Measurements from ENCODE around the gene ARHGEF19.

The ARHGEF19 gene

DNA sequence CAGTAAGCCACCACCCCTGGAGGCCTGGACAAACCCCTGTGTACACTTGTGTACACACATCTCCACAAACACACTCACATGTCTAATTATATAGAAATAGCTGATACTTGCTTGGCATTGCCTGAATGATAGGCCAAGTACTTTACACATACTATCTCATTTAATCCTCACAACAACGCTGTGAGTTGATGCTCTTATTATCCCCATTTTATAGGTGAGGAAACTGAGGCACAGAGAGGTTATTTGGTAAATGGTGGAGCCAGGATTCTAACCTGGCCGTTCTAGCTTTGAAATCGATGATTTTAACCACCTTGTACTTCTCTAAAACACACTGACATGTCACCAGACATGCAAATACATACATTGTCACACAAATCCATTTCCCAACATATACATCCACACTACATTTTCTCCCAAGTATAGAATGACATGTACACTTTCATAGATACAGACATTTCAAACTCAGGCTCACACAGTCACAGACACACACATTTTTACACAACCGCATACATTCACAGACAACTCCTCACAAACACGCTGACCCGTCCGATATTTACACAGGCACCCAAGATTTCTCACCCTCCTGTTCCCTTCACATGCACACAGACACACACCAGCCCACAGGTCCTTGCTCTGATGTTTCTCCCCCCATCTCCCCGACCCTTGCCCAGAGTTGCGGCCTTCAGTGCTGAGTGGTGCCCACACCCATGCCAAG lies 3.2 kb downstream of the ARHGEF19 start:
- no peak overlapping the region for H3K4me3 ChIP-seq
- H3K27me3 ChIP-seq (ENCODE audit: low read depth), result no peaks in the 10 kb centered on the region
- H3K4me1 ChIP-seq, result peaks cover 11% of the 10 kb centered on the region
- no peaks in the 10 kb centered on the region for H3K36me3 ChIP-seq (replicated peaks)
- H3K9me3 ChIP-seq, result no peaks in the 10 kb centered on the region
- in situ Hi-C loops (cut with MboI; ENCODE audit: low sequenced_read_pairs), result no loop called here
- no peak for DNase-seq (ENCODE audit: low spot score in 2 of 2)

GRCh38 chr1:16208270-16208987 lies 4.0 kb downstream of the ARHGEF19 start:
- Histone ChIP-seq H3K36me3 (replicated peaks) (no peaks in the 10 kb centered on the region), H3K4me3 (no peak overlapping the region), H3K27me3 (ENCODE audit: low read depth) (no peaks in the 10 kb centered on the region), H3K4me1 (peaks cover 11% of the 10 kb centered on the region), H3K9me3 (no peaks in the 10 kb centered on the region)
- in situ Hi-C loops (cut with MboI; ENCODE audit: low sequenced_read_pairs), result no loop called here
- DNase-seq (ENCODE audit: low spot score in 2 of 2), result no peak

DNA sequence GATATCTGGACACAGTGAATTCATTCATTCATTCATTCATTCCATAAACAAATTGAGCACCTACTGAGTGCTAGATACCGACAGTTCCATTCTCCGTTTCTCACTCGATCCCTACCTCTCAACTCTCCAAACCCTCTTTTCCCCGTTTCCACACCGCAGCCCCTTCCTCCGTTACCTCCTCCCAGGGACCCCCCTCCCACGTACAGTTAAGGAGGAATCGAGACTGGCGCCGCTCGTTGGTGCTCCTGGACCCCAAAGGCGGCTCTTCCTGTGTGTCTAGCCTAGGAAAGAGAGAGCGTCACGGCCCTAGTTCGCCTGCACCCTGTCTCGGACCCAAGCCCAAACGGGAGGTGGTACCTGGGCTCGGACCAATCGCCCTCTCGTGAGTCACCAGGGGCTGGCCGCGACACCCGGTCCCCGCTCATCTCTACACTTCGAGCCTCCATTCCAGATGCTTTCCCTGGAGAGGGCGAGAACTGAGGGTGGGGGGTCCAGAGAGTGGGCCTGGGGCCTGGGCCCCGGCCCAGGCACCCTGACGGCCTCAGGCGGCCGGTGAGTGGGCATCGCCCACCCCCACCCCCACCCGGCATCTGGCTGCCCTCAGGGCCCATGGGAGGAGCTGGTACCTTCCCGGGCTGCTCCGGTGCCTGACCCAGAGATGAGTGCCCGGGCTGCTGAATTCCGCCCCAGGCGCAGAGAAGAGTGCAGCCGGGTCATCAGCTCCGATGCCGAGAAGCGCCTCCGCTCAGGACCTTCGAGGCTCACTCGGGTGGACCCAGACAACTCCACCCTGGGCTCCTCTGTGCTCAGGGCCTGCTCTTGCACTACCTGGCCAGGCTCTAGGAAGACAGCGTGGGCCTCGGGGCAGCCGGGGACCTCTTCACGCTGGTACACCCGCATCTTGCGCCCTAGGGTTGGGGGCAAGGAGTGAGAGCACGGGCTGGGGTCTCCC lies 4.9 kb downstream of the ARHGEF19 start:
- no peak for DNase-seq (ENCODE audit: low spot score in 2 of 2)
- peaks cover 11% of the 10 kb centered on the region for H3K4me1 ChIP-seq
- no peaks in the 10 kb centered on the region for H3K36me3 ChIP-seq (replicated peaks)
- H3K9me3 ChIP-seq, result no peaks in the 10 kb centered on the region
- in situ Hi-C loops (cut with MboI; ENCODE audit: low sequenced_read_pairs), result no loop called here
- H3K4me3 ChIP-seq, result peak overlapping the region; percentile 40
- H3K27me3 ChIP-seq (ENCODE audit: low read depth), result no peaks in the 10 kb centered on the region

GRCh38 chr1:16206547-16207317 lies 5.7 kb downstream of the ARHGEF19 start:
- in situ Hi-C loops (cut with MboI; ENCODE audit: low sequenced_read_pairs), result no loop called here
- Histone ChIP-seq H3K4me1 (peaks cover 11% of the 10 kb centered on the region), H3K27me3 (ENCODE audit: low read depth) (no peaks in the 10 kb centered on the region), H3K4me3 (peak overlapping the region; percentile 40), H3K9me3 (no peaks in the 10 kb centered on the region), H3K36me3 (replicated peaks) (no peaks in the 10 kb centered on the region)
- peak; percentile 98 to 99 for DNase-seq (ENCODE audit: low spot score in 2 of 2)

DNA sequence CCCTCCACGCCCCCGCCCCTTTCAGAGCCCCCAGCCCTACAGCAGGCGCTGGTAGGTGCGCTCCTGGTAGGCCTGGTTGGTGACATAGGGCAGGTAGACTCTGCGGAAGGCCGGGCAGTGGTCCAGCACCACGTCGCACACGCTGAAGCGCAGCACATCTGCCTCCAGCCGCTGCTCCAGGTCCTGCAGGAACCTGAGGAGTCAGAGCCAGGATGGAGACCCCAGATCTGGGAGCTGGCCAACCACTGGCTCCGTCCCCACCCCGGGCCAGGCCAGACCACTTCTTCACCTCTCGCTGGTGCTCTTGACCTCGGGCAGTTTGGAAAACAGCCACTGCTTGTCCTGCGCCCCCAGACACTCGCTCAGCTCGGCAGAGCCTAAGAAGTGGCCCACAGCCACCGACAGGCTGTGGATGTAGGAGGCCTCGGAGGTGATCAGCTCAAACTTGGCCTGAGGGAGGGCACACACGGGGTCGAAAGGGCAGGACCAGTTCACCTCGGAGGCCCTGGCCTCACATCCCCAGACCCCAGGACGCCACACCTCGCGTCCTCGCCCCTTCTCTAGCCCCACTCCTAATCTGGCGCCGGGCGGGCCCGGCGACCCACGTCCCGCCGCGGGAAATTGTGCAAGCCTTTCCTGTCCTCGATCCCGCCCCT lies 6.4 kb downstream of the ARHGEF19 start:
- Histone ChIP-seq H3K27me3 (ENCODE audit: low read depth) (no peaks in the 10 kb centered on the region), H3K4me1 (peaks cover 11% of the 10 kb centered on the region), H3K36me3 (replicated peaks) (no peaks in the 10 kb centered on the region), H3K4me3 (peak overlapping the region; percentile 40), H3K9me3 (no peaks in the 10 kb centered on the region)
- DNase-seq (ENCODE audit: low spot score in 2 of 2), result no peak
- in situ Hi-C loops (cut with MboI; ENCODE audit: low sequenced_read_pairs), result no loop called here

GRCh38 chr1:16205334-16205671 lies 7.1 kb downstream of the ARHGEF19 start:
- in situ Hi-C loops (cut with MboI; ENCODE audit: low sequenced_read_pairs), result no loop called here
- Histone ChIP-seq H3K9me3 (no peaks in the 10 kb centered on the region), H3K27me3 (ENCODE audit: low read depth) (no peaks in the 10 kb centered on the region), H3K4me3 (no peak overlapping the region), H3K36me3 (replicated peaks) (no peaks in the 10 kb centered on the region), H3K4me1 (peaks cover 11% of the 10 kb centered on the region)
- no peak for DNase-seq (ENCODE audit: low spot score in 2 of 2)

DNA sequence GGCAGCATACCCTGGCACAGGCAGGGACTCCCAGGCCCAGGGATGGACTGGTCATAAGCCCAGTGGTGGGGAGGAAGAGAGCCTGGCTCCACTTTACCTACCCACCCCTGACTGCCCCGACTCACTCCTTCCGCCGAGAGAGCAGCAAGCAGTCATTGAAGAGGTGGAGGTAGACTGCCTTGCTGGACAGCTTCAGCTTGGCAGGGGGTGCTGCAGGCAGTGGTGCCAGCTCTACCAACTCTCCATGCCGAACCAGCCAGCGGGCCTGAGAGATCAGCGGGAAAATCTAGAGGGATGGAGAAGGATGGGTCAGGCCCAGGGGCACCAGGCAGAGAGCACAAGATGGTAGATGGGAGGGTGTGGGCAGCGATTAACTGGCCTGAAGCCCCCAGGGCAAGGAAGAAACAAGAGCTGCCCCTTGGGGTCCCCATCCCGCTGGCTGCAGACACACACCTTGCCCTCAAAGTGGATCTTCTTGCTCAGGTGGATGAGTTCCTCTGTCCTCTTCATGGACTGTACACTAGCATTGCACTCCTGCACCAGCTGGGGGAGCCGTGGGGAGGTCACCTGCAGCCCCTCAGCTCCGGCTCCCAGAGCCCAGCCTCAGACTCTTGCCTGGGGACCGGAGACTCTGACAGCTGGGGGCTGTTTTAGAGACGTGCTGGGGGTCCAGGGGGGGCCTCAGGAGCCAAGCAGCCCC lies 7.7 kb downstream of the ARHGEF19 start:
- H3K4me3 ChIP-seq, result no peak overlapping the region
- DNase-seq (ENCODE audit: low spot score in 2 of 2), result peak in 1 of 2 experiments; percentile 70
- H3K9me3 ChIP-seq, result no peaks in the 10 kb centered on the region
- H3K27me3 ChIP-seq (ENCODE audit: low read depth), result no peaks in the 10 kb centered on the region
- in situ Hi-C loops (cut with MboI; ENCODE audit: low sequenced_read_pairs), result no loop called here
- H3K4me1 ChIP-seq, result peaks cover 11% of the 10 kb centered on the region
- no peaks in the 10 kb centered on the region for H3K36me3 ChIP-seq (replicated peaks)

- no peaks in the 10 kb centered on the region for H3K27me3 ChIP-seq (ENCODE audit: low read depth)
- H3K4me3 ChIP-seq, result no peak overlapping the region
- in situ Hi-C loops (cut with MboI; ENCODE audit: low sequenced_read_pairs), result no loop called here
- DNase-seq (ENCODE audit: low spot score in 2 of 2), result no peak
- H3K9me3 ChIP-seq, result no peaks in the 10 kb centered on the region
- no peaks in the 10 kb centered on the region for H3K36me3 ChIP-seq (replicated peaks)
- peaks cover 11% of the 10 kb centered on the region for H3K4me1 ChIP-seq
Observed at GRCh38 chr1:16204216-16204615, 8.2 kb downstream of the ARHGEF19 start.

GRCh38 chr1:16203550-16203949 lies 8.9 kb downstream of the ARHGEF19 start:
- H3K4me1 ChIP-seq, result peaks cover 11% of the 10 kb centered on the region

DNA sequence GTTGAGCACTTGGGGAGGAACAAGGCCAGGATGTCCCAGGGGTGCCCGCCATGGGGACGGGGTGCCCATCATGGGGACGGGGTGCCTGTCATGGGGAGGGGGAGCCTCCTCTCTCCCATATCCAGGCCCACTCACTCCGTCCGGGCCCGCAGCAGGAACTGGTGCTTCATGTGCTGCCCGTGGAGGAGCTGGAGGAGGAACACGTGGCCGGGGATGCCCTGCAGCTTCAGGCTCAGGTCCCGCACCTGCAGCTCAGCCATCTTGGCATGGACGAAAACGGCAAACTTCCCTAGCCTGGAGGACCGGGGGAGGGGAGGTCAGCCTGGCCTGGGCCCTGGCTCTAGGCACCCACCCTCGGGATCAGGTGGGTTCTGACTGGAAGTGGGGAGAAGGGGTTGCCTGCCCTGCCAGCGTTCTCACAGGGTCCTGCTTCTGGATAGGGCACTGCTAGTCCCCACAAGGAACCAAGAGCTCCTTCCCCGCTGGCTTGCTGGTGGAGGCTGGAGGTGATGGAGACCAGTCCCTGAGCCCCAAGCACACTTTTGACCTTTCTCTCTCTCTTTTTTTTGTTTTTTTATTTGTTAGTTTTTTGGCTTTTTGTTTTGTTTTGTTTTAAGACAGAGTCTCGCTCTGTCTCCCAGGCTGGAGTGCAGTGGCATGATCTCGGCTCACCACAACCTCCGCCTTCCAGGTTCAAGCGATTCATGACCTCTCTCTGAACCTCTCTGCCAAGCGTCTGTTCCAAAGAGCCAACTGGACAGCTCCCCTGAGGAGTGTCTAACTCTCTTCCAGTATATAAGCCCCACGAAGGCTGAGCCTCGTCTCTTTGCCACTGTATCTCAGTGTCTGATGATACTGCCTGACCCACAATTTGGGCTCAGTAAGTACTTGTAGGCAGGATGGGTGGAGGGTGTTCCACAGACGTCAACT lies 9.9 kb downstream of the ARHGEF19 start:
- H3K4me3 ChIP-seq, result no peak overlapping the region
- H3K27me3 ChIP-seq (ENCODE audit: low read depth), result no peaks in the 10 kb centered on the region
- in situ Hi-C loops (cut with MboI; ENCODE audit: low sequenced_read_pairs), result no loop called here
- H3K4me1 ChIP-seq, result peaks cover 11% of the 10 kb centered on the region
- no peaks in the 10 kb centered on the region for H3K36me3 ChIP-seq (replicated peaks)
- no peaks in the 10 kb centered on the region for H3K9me3 ChIP-seq
- DNase-seq (ENCODE audit: low spot score in 2 of 2), result no peak

More at GRCh38 chr1:16203550-16203949, 8.9 kb downstream of the ARHGEF19 start:
- no peaks in the 10 kb centered on the region for H3K9me3 ChIP-seq
- H3K36me3 ChIP-seq (replicated peaks), result no peaks in the 10 kb centered on the region
- no peaks in the 10 kb centered on the region for H3K27me3 ChIP-seq (ENCODE audit: low read depth)
- DNase-seq (ENCODE audit: low spot score in 2 of 2), result no peak
- no peak overlapping the region for H3K4me3 ChIP-seq
- in situ Hi-C loops (cut with MboI; ENCODE audit: low sequenced_read_pairs), result no loop called here

DNA sequence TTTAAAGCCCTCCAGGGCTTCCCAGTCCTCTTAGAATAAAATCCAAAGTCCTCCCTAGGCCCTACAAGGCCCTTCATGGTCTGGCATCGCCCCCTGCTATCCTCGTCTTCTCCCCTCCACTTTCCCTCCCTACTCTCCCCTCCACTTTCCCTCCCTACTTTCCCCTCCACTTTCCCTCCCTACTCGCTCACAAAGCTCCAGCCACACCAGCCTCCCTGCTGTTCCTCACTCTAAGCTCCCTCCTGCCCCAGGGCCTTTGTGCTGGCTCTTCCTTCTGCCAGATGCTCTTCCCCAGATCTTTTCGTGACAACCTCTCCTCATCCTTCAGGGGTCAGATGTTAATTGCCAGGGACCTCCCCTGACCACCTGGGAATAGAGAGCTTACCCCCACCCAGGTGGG lies 12.8 kb downstream of the ARHGEF19 start:
- H3K36me3 ChIP-seq (replicated peaks), result no peaks in the 10 kb centered on the region
- no peaks in the 10 kb centered on the region for H3K27me3 ChIP-seq (ENCODE audit: low read depth)
- no peaks in the 10 kb centered on the region for H3K4me1 ChIP-seq
- no peak for DNase-seq (ENCODE audit: low spot score in 2 of 2)
- no peak overlapping the region for H3K4me3 ChIP-seq
- in situ Hi-C loops (cut with MboI; ENCODE audit: low sequenced_read_pairs), result no loop called here
- no peaks in the 10 kb centered on the region for H3K9me3 ChIP-seq

- in situ Hi-C loops (cut with MboI; ENCODE audit: low sequenced_read_pairs), result no loop called here
- no peaks in the 10 kb centered on the region for H3K9me3 ChIP-seq
- H3K27me3 ChIP-seq (ENCODE audit: low read depth), result no peaks in the 10 kb centered on the region
- DNase-seq (ENCODE audit: low spot score in 2 of 2), result no peak
- H3K4me3 ChIP-seq, result no peak overlapping the region
- H3K4me1 ChIP-seq, result no peaks in the 10 kb centered on the region
- H3K36me3 ChIP-seq (replicated peaks), result no peaks in the 10 kb centered on the region
Observed at GRCh38 chr1:16199157-16199501, 13.3 kb downstream of the ARHGEF19 start.
